Brain microvascular endothelial cell (primary cell): Measurements from ENCODE around the gene SRRM3.
"Not testable (repeated sequence)": the region's sequence is repeated elsewhere in the genome, so short reads cannot be mapped to it uniquely, and the experiment has no call there.

Experiments used
- DNase-seq: peaks from one replicate; pipeline ENCODE4 v3.0.0-alpha.2; 2020
- H3K27ac ChIP-seq: fragments of 250-450 bp; sonication (Bioruptor Pico); 2 replicates; pipeline ENCODE4 v1.5.1; 2020; ENCODE audit warnings: mild to moderate bottlenecking, moderate library complexity
- H3K27me3 ChIP-seq: fragments of 250-450 bp; sonication (Bioruptor Pico); replicated peaks from 2 replicates; pipeline ENCODE4 v1.5.1; 2020; ENCODE audit warnings: mild to moderate bottlenecking
- H3K36me3 ChIP-seq: fragments of 250-450 bp; sonication (Bioruptor Pico); replicated peaks from 2 replicates; pipeline ENCODE4 v1.5.1; 2020; ENCODE audit warnings: mild to moderate bottlenecking
- H3K4me3 ChIP-seq: 2 replicates; pipeline ENCODE4 v1.5.1; 2011; ENCODE audit warnings: low read depth, mild to moderate bottlenecking, control low read depth, low read length, moderate library complexity
- in situ Hi-C: cut with HindIII; loops from 2 replicates; pipeline ENCODE4 v1.10.0; 2017; ENCODE audit warnings: low sequenced_read_pairs, low pct_ligation_motif_present
- TF ChIP-seq, protein P1 (sequence below): IDR thresholded peaks from 2 replicates; pipeline ENCODE4 v1.5.1; 2011; ENCODE audit warnings: low read depth, mild to moderate bottlenecking, moderate library complexity, low read length, control low read depth, inconsistent platforms; ENCODE audit errors: missing control alignments

The SRRM3 gene

DNA sequence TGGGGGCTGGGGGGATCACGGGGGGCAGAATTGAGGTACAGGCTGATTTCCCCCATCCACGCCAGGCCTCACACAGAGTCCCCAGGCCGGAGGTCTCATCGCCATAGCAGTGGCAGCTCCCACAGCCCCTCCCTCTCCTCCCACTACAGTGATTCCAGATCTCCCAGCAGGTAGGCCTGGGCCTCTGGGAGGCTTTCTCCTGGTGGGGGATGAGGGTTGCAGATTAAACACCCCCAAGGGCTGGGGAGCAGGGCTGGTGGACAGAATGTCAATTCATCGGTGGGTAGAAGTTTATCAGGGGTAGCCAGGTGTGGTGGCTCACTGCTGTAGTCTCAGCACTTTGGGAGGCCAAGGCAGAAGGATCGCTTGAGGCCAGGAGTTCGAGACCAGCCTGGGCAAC, 63.6 kb downstream of the SRRM3 start:
- no peak overlapping the region for H3K27ac ChIP-seq
- TF ChIP-seq, protein P1, sequence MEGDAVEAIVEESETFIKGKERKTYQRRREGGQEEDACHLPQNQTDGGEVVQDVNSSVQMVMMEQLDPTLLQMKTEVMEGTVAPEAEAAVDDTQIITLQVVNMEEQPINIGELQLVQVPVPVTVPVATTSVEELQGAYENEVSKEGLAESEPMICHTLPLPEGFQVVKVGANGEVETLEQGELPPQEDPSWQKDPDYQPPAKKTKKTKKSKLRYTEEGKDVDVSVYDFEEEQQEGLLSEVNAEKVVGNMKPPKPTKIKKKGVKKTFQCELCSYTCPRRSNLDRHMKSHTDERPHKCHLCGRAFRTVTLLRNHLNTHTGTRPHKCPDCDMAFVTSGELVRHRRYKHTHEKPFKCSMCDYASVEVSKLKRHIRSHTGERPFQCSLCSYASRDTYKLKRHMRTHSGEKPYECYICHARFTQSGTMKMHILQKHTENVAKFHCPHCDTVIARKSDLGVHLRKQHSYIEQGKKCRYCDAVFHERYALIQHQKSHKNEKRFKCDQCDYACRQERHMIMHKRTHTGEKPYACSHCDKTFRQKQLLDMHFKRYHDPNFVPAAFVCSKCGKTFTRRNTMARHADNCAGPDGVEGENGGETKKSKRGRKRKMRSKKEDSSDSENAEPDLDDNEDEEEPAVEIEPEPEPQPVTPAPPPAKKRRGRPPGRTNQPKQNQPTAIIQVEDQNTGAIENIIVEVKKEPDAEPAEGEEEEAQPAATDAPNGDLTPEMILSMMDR = no peak
- H3K4me3 ChIP-seq = no peak overlapping the region
- no peak for DNase-seq
- H3K36me3 ChIP-seq = no peaks in the 10 kb centered on the region
- in situ Hi-C loops = no loop called here
- H3K27me3 ChIP-seq = peaks cover 23% of the 10 kb centered on the region

- Histone ChIP-seq H3K27ac (no peak overlapping the region), H3K4me3 (no peak overlapping the region), H3K27me3 (peaks cover 27% of the 10 kb centered on the region), H3K36me3 (no peaks in the 10 kb centered on the region)
- DNase-seq = no peak
- TF ChIP-seq, protein P1 = no peak
- in situ Hi-C loops = no loop called here
Observed at GRCh38 chr7:76267107-76267893, 65.6 kb downstream of the SRRM3 start.

DNA sequence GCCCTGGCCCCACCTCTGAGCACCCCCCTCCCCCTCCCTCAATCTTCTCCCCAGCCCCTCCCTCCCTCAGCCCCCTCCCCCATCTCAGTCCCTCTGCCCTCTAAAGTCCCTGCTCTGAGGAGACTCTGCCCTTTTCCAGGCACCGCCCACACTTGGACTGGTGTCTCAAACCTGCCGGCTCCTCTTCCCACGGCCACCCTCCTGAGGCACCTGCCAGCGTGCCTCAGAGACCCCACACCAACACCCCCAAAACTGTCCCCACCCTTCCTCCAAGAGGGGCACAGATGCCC, 66.1 kb downstream of the SRRM3 start:
- Histone ChIP-seq H3K4me3 (no peak overlapping the region), H3K27ac (no peak overlapping the region), H3K27me3 (peaks cover 30% of the 10 kb centered on the region), H3K36me3 (no peaks in the 10 kb centered on the region)
- TF ChIP-seq, protein P1 = no peak
- DNase-seq = no peak
- in situ Hi-C loops = no loop called here

GRCh38 chr7:76268376-76268775, 66.7 kb downstream of the SRRM3 start:
- DNase-seq = no peak
- Histone ChIP-seq H3K27ac (no peak overlapping the region), H3K27me3 (peaks cover 34% of the 10 kb centered on the region), H3K36me3 (no peaks in the 10 kb centered on the region), H3K4me3 (no peak overlapping the region)
- TF ChIP-seq, protein P1 = no peak
- in situ Hi-C loops = no loop called here

- TF ChIP-seq, protein P1 = no peak
- Histone ChIP-seq H3K27ac (no peak overlapping the region), H3K27me3 (peaks cover 43% of the 10 kb centered on the region), H3K4me3 (no peak overlapping the region), H3K36me3 (no peaks in the 10 kb centered on the region)
- no peak for DNase-seq
- in situ Hi-C loops = no loop called here
Observed at GRCh38 chr7:76269895-76270294, 68.2 kb downstream of the SRRM3 start.

- not testable (repeated sequence) for DNase-seq
Observed at GRCh38 chr7:76271384-76271783, 69.7 kb downstream of the SRRM3 start.

More at GRCh38 chr7:76271384-76271783, 69.7 kb downstream of the SRRM3 start:
- in situ Hi-C loops, H3K27ac ChIP-seq, H3K36me3 ChIP-seq, H3K4me3 ChIP-seq: not testable (repeated sequence)
- peaks cover 43% of the 10 kb centered on the region for H3K27me3 ChIP-seq
